Upper lobe of left lung (tissue), 6 donors: ENCODE data around the gene ARHGEF3. TPM values are rescaled to one million over a fixed set of nuclear protein-coding genes. Genes with fewer than 3 reads are reported as not detected.

ENCODE experiments used
- ATAC-seq, 2 donors: fragments of 200-7000 bp; cut with Tn5 transposase; one replicate each; pipeline ENCODE4 v1.9.1; 2022; ENCODE audit warnings: mild to moderate bottlenecking in 2 of 2, moderate library complexity in 2 of 2; ENCODE audit not compliant: low FRiP score in 2 of 2
- DNase-seq, 2 donors: peaks; one replicate each; pipeline ENCODE4 v3.0.0-alpha.2; 2019 to 2020
- H3K27ac ChIP-seq, 4 donors: fragments of 200-600 bp; sonication (generic); one replicate each; pipeline ENCODE4 v1.5.1; 2016 to 2019
- H3K27me3 ChIP-seq, 4 donors: fragments of 200-600 bp; sonication (generic); one replicate each; pipeline ENCODE4 v1.5.1; 2017 to 2019
- H3K36me3 ChIP-seq, 4 donors: fragments of 200-600 bp; sonication (generic); one replicate each; pipeline ENCODE4 v1.5.1; 2016 to 2019
- H3K4me1 ChIP-seq, 4 donors: fragments of 200-600 bp; sonication (generic); one replicate each; pipeline ENCODE4 v1.5.1; 2018 to 2019
- H3K4me3 ChIP-seq, 4 donors: fragments of 200-600 bp; sonication (generic); one replicate each; pipeline ENCODE4 v1.5.1; 2017 to 2019; ENCODE audit warnings: mild to moderate bottlenecking in 2 of 4, moderate library complexity in 1 of 4
- H3K9me3 ChIP-seq, 4 donors: fragments of 200-600 bp; sonication (generic); one replicate each; pipeline ENCODE4 v1.5.1; 2018 to 2019
- EP300 ChIP-seq, 4 donors: sonication (generic); formaldehyde crosslinking; IDR thresholded peaks; one replicate each; pipeline ENCODE4 v1.5.1; 2017; ENCODE audit warnings: antibody characterized with exemption in 4 of 4, control low read depth in 2 of 4
- POLR2A ChIP-seq, 4 donors: fragments of 450-650 bp; IDR thresholded peaks; one replicate each; pipeline ENCODE4 v1.5.1; 2016 to 2017; ENCODE audit warnings: antibody characterized with exemption in 4 of 4, mild to moderate bottlenecking in 2 of 4
- POLR2AphosphoS5 ChIP-seq, 2 donors: sonication (generic); formaldehyde crosslinking; IDR thresholded peaks; one replicate each; pipeline ENCODE4 v1.5.1; 2017; ENCODE audit warnings: antibody characterized with exemption in 2 of 2
- WGBS, 2 donors: methylation state at CpG; one replicate each; pipeline ENCODE4 v1.1.5; 2017 to 2018; 5-methylcytosine and 5-hydroxymethylcytosine counted together
- total RNA-seq, 6 donors: library from RNA; depleted of rRNA in 4 of 6; stranded (reverse); fragments of >200 nt in 4 of 6; gene quantifications; one replicate each; pipeline versions ENCODE4 v1.1.0 to v1.2.1, GENCODE V29; 2016 to 2021
- TF ChIP-seq, protein P1 (sequence below), 6 experiments: fragments of 450-650 bp in 4 of 6; fragments of 200-600 bp in 2 of 6; sonication (generic) in 2 of 6; IDR thresholded peaks; one replicate each; pipeline ENCODE4 v1.5.1; 2016 to 2019; ENCODE audit warnings: antibody characterized with exemption in 6 of 6
- donor health status: DM: no; HTN: no; CAD: no; lungs with moderate emphysema.
- donor health status: DM: no; HTN: yes; CAD: no; lungs with severe emphysema.

Gene ARHGEF3
- total RNA-seq, 6 donors from 2014 or later: 26.6 to 38.9 (median 30.0) TPM

DNA sequence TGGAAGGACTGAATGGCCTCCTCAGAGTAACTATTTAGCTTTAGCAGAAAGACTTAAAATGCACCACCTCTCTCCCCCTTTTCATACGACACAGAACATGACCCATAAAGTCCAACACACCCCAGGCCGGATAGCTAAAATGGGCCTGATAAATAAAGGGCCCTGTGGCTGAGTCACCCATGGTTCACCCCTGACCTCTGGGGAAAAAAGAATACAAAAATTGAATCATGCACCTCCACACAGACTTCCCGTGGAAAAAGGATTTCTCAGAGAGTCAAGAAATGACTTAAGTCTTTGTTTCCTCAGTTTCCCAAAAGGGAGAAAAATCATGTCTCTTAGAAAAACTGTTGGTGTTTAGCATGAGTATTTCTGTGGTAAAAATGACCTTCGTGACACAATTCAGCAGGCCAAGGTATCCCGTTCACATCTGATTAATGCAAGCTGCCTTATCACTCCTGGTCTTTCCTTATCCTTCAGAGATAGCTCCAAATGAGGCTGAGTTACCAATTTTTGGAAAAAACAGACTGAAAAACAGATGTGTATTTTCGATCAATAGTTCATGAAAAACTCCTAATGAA, 34.0 kb upstream of the ARHGEF3 start:
- TF ChIP-seq POLR2A (IDR thresholded peaks at IDR 0.05): no peak
- TF ChIP-seq POLR2AphosphoS5 (IDR thresholded peaks at IDR 0.05): no peak
- TF ChIP-seq, protein P1, sequence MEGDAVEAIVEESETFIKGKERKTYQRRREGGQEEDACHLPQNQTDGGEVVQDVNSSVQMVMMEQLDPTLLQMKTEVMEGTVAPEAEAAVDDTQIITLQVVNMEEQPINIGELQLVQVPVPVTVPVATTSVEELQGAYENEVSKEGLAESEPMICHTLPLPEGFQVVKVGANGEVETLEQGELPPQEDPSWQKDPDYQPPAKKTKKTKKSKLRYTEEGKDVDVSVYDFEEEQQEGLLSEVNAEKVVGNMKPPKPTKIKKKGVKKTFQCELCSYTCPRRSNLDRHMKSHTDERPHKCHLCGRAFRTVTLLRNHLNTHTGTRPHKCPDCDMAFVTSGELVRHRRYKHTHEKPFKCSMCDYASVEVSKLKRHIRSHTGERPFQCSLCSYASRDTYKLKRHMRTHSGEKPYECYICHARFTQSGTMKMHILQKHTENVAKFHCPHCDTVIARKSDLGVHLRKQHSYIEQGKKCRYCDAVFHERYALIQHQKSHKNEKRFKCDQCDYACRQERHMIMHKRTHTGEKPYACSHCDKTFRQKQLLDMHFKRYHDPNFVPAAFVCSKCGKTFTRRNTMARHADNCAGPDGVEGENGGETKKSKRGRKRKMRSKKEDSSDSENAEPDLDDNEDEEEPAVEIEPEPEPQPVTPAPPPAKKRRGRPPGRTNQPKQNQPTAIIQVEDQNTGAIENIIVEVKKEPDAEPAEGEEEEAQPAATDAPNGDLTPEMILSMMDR (IDR thresholded peaks at IDR 0.05): no peak
- TF ChIP-seq EP300 (IDR thresholded peaks at IDR 0.05): no peak
- no peak overlapping the region for H3K27ac ChIP-seq
- WGBS, 2 donors: 90 to 92% methylated on average over 6 of the region's 6 CpGs
- H3K4me3 ChIP-seq: no peak overlapping the region
- ATAC-seq (no peak), DNase-seq (no peak)
- no peaks in the 10 kb centered on the region for H3K27me3 ChIP-seq
- no peaks in the 10 kb centered on the region for H3K4me1 ChIP-seq
- H3K36me3 ChIP-seq: no peaks in the 10 kb centered on the region
- H3K9me3 ChIP-seq: no peaks in the 10 kb centered on the region

GRCh38 chr3:56833536-56833935, 31.8 kb upstream of the ARHGEF3 start:
- Histone ChIP-seq H3K4me1 (no peaks in the 10 kb centered on the region), H3K27me3 (no peaks in the 10 kb centered on the region), H3K4me3 (no peak overlapping the region), H3K9me3 (no peaks in the 10 kb centered on the region), H3K36me3 (no peaks in the 10 kb centered on the region), H3K27ac (no peak overlapping the region)
- DNase-seq (no peak), ATAC-seq (no peak)
- TF ChIP-seq POLR2A (IDR thresholded peaks at IDR 0.05) (no peak), EP300 (IDR thresholded peaks at IDR 0.05) (no peak), POLR2AphosphoS5 (IDR thresholded peaks at IDR 0.05) (no peak)
- TF ChIP-seq, protein P1 (IDR thresholded peaks at IDR 0.05): no peak
- 74 to 75% methylated on average over 2 of the region's 2 CpGs for WGBS, 2 donors

- ATAC-seq: no peak
- no peaks in the 10 kb centered on the region for H3K36me3 ChIP-seq
- H3K4me1 ChIP-seq: no peaks in the 10 kb centered on the region
- TF ChIP-seq POLR2A (IDR thresholded peaks at IDR 0.05): no peak
- TF ChIP-seq POLR2AphosphoS5 (IDR thresholded peaks at IDR 0.05): no peak
- no peak for TF ChIP-seq EP300 (IDR thresholded peaks at IDR 0.05)
- TF ChIP-seq, protein P1 (IDR thresholded peaks at IDR 0.05): no peak
- H3K27me3 ChIP-seq: no peaks in the 10 kb centered on the region
- H3K27ac ChIP-seq: no peak overlapping the region
- no peak for DNase-seq
- H3K9me3 ChIP-seq: no peaks in the 10 kb centered on the region
- H3K4me3 ChIP-seq: no peak overlapping the region
Measured at GRCh38 chr3:56833022-56833421, 31.3 kb upstream of the ARHGEF3 start.

DNA sequence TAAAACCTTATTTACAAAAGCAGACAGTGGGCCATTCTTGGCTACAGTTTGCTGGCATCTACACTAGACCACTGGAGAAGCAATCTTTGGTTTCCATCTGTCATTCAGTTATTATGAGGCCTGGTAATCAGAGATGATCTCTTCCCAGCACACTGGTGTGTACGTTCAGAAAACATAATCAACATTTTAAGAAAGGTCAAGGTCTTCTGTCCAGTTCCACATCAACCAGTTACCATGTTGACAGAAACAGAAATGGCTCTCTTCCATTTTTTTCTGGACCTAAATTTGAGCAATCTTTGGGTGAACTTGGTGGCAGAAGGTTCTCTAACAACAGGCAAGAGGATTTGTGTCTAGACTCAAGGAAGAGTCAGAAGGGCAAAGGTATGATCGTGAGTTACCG, 29.8 kb upstream of the ARHGEF3 start:
- Histone ChIP-seq H3K4me3 (no peak overlapping the region), H3K27me3 (no peaks in the 10 kb centered on the region), H3K4me1 (no peaks in the 10 kb centered on the region), H3K27ac (no peak overlapping the region), H3K36me3 (no peaks in the 10 kb centered on the region), H3K9me3 (no peaks in the 10 kb centered on the region)
- no peak for ATAC-seq
- no peak for TF ChIP-seq EP300 (IDR thresholded peaks at IDR 0.05)
- no peak for TF ChIP-seq POLR2A (IDR thresholded peaks at IDR 0.05)
- TF ChIP-seq POLR2AphosphoS5 (IDR thresholded peaks at IDR 0.05): no peak
- TF ChIP-seq, protein P1 (IDR thresholded peaks at IDR 0.05): no peak
- DNase-seq: no peak
- 89 to 90% methylated on average over 3 of the region's 3 CpGs for WGBS, 2 donors

- Histone ChIP-seq H3K36me3 (no peaks in the 10 kb centered on the region), H3K27ac (no peak overlapping the region), H3K9me3 (no peaks in the 10 kb centered on the region), H3K4me1 (no peaks in the 10 kb centered on the region), H3K27me3 (no peaks in the 10 kb centered on the region), H3K4me3 (no peak overlapping the region)
- WGBS, 2 donors: 72 to 78% methylated on average over 2 of the region's 2 CpGs
- no peak for TF ChIP-seq POLR2A (IDR thresholded peaks at IDR 0.05)
- TF ChIP-seq EP300 (IDR thresholded peaks at IDR 0.05): no peak
- no peak for TF ChIP-seq POLR2AphosphoS5 (IDR thresholded peaks at IDR 0.05)
- TF ChIP-seq, protein P1 (IDR thresholded peaks at IDR 0.05): no peak
- ATAC-seq (no peak), DNase-seq (no peak)
Measured at GRCh38 chr3:56830884-56831283, 29.1 kb upstream of the ARHGEF3 start.
